GM19452 (cell line): Measurements from ENCODE around the gene NT5DC3.

Experiments used
- ATAC-seq: cut with Tn5 transposase; IDR thresholded peaks from one replicate; pipeline ENCODE4 v1.9.1; 2021; ENCODE audit not compliant: unreplicated experiment

The NT5DC3 gene

GRCh38 chr12:103756443-103756842 lies 84.6 kb downstream of the NT5DC3 start:
- no peak for ATAC-seq

DNA sequence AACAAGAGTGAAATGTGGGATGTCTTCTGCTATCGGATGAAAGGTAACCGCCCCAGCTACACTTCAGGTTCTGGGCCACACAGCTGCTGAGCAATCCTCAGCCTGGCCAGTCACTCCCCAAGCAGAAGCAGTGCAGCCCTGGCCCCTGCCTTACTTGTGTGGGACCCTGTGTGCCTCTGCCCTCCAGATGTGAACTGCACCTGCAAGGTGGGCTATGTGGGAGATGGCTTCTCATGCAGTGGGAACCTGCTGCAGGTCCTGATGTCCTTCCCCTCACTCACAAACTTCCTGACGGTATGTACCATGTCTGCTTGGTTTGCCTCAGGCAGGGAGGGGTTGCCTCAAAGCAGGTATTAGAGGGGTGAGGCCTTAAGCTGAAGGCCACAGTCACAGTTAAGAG lies 85.6 kb downstream of the NT5DC3 start:
- no peak for ATAC-seq

- no peak for ATAC-seq
Observed at GRCh38 chr12:103751600-103751999, 89.4 kb downstream of the NT5DC3 start.

GRCh38 chr12:103751171-103751570 lies 89.9 kb downstream of the NT5DC3 start:
- no peak for ATAC-seq

DNA sequence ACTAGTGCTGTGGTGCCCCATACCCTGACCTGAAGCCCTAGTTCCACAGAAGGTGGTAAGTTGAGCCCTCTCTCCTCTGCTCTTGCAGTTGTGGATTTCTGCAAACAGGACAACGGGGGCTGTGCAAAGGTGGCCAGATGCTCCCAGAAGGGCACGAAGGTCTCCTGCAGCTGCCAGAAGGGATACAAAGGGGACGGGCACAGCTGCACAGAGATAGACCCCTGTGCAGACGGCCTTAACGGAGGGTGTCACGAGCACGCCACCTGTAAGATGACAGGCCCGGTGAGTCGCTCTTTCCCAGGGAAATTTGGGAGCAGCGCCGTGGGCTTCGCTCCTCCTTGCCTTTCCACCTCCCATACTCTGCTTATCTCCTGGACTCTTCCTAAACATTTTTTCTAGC lies 92.2 kb downstream of the NT5DC3 start:
- ATAC-seq = no peak

- ATAC-seq = no peak
Observed at GRCh38 chr12:103748002-103748401, 93.0 kb downstream of the NT5DC3 start.

DNA sequence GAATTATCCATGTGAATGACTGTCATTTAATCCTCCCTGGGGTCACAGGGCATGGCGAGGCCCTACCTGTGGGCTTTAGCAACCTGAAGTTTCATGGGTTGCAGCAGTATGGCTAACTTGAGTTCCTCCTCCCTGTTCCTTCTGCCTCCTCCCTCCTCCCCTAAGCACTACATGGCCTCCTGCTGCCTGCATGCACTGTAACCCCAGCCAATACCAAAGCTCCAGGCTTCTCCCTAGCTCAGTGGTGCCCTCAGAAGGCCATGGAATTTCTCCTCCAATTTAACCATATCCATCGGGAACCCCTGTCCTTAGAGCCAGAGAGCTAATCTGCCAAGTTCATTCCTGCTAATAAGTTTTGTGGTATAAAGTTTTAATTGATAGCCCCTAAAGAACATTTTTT lies 95.1 kb downstream of the NT5DC3 start:
- ATAC-seq = no peak

- ATAC-seq = no peak
Observed at GRCh38 chr12:103743788-103744187, 97.2 kb downstream of the NT5DC3 start.

DNA sequence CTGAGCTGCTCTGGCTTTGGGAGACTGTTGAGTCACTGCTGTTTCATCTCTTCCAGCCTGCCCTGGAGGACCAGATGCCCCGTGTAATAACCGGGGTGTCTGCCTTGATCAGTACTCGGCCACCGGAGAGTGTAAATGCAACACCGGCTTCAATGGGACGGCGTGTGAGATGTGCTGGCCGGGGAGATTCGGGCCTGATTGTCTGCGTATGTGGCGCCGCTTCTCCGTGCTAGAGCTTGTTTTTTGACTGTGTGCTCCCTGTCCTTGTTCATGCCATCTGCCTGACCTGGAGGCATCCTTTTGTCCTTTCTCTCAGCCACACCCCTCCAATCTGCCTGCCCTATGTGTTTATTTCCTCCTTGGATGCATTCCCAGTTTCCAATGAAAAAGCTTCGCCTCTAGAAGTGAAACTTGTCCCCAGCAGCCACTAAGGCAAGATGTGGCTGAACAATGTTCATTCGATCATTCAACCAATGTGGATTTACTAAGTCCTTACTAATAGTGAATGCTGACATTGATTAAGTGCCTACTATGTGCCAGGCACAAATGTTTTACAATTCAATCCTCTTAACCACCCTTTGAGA lies 98.6 kb downstream of the NT5DC3 start:
- ATAC-seq = no peak

DNA sequence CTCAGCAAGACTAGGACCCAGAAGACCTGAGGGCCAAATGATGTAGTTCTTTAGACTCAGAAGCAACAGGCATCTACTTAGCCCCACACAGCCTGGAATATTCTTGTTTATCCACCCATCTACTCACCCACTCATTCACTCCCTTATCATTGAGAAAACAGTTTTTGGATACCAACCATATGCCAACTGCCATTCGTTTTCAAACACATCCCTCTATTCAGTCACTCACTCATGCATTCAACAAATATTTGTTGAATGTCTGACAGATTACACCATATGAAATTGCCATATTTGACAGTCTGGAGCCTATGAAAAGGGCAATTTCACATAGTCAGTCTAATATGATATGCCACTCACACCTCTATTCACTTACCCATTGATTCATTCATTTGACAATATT lies 103.2 kb downstream of the NT5DC3 start:
- ATAC-seq = no peak

- no peak for ATAC-seq
Observed at GRCh38 chr12:103736572-103736971, 104.5 kb downstream of the NT5DC3 start.

DNA sequence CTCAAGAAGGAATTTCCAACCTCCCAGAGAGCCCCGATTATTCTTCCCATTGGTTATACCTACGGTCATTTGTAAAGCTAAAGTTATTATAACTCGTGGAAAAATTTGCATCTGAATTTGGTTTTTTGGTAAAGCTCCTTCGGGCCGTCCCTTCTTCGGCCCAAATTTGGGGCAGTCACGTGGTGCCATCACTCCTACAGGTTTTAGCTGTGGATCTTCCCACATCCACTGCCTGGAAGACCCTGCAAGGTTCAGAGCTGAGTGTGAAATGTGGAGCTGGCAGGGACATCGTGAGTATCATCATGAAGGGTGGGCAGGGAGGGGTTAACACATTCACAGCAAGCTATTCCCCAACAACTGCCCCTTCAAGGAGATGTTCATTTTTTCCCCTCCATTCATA lies 105.7 kb downstream of the NT5DC3 start:
- no peak for ATAC-seq

DNA sequence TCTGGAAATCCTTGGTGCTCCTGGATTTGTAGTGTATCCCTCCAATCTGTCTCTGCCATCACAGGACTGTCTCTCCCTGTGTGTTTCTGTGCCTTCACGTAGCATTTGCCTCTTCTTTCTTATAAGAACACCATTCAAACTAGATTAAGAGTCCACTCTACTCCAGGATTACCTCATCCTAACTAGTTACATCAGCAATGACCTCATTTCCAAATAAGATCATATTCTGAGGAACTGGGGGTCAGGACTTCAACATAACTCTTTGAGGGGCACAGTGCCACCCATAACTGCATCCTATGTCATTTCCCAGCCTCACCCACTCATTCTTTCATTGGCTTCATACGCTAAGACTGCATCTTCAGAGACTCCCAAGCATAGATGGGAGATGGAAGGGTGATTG lies 106.2 kb downstream of the NT5DC3 start:
- no peak for ATAC-seq

DNA sequence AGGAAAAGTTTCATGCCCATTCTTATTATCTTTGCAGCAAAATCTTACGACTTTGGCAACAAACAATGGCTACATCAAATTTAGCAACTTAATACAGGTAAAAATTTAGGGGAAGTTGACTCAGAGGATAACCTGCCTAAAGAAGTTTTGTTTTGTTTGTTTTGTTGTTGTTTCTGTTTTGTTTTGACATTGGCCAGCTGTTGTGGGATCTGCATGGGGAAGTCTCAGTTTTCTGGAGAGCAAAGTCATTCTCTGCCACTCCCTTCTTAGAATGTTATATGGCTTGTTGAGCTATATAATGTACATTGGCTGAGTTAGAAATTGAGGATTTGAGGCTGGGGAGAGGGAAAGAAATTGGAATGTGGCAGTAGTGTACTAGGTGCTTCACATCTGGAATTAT lies 109.5 kb downstream of the NT5DC3 start:
- no peak for ATAC-seq

DNA sequence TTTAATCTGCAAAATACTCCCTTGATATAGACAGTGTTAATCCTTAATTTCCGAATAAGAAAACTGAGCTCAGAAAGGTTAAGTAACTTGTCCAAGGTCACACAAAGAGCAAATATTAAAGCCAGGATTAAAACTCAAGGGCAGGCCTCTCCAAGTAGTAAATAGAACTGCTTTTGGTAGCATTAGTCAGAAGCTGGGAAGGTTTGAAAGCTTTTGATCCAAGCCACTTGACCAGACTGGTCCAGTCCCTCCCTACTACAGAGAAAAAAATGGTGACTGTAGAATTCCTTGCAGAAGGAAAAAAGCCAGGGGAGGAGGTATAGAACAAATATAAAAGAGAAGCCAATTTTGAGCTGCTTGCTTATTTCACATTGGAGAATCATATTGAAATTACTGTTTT lies 111.5 kb downstream of the NT5DC3 start:
- ATAC-seq = no peak

DNA sequence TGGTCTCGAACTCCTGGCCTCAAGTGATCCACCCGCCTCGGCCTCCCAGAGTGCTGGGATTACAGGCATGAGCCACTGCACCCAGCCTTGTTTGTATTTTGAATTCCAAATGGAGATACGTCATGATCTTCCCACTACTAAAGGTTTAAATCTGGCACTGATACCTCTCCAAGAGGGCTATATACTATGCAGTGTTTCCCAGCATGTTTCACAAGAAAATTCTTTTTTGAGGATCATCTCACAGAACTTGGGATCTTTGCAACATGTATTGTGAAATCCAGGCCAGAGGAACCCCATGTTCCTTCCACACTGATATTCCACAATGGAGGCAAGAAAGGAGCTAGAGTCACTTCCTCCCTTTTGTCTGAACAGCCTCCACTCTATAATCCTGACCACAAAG lies 112.7 kb downstream of the NT5DC3 start:
- no peak for ATAC-seq

- no peak for ATAC-seq
Observed at GRCh38 chr12:103727638-103728037, 113.4 kb downstream of the NT5DC3 start.

- no peak for ATAC-seq
Observed at GRCh38 chr12:103725398-103725797, 115.6 kb downstream of the NT5DC3 start.
